ENCODE data around the gene MAD1L1.

DNA sequence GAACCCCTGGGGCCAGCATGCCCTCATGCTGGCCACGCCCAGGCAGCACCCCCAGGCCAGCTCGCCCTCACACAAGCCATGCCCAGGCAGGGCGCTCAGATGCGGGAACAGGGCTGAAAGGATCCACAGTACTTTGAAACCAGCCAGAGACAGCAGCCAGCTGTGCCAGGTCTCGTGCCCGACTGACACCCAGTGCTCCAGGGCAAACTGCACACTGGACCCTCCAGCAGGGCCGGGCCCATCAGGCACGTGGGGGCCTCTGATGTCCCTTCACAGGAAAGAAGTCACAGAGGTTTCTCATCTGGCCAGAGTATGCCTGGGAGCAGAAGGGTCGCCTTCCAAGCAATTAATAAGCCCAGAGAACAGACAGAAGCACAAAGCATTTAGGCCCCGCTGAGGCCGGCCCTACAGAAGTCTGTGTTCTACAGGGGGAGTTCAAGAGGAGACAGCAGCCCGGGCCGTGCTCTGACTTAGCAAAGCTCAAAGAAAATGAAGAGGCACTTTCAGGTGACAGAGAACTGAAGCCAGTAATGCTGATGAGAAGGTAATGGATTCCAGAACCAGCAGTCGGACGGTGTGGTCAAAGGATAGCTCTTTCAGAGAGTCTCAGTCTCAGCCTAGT is 21.4 kb downstream of the MAD1L1 start:
- TF ChIP-seq, protein P1, sequence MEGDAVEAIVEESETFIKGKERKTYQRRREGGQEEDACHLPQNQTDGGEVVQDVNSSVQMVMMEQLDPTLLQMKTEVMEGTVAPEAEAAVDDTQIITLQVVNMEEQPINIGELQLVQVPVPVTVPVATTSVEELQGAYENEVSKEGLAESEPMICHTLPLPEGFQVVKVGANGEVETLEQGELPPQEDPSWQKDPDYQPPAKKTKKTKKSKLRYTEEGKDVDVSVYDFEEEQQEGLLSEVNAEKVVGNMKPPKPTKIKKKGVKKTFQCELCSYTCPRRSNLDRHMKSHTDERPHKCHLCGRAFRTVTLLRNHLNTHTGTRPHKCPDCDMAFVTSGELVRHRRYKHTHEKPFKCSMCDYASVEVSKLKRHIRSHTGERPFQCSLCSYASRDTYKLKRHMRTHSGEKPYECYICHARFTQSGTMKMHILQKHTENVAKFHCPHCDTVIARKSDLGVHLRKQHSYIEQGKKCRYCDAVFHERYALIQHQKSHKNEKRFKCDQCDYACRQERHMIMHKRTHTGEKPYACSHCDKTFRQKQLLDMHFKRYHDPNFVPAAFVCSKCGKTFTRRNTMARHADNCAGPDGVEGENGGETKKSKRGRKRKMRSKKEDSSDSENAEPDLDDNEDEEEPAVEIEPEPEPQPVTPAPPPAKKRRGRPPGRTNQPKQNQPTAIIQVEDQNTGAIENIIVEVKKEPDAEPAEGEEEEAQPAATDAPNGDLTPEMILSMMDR (conservative IDR thresholded peaks at IDR 0.05) = no peak
- TF ChIP-seq EZH2 (IDR thresholded peaks at IDR 0.05; ENCODE audit: low read depth) = no peak

All from PC-9 (cell line).